ENCODE data around the gene CELF2. TPM values are rescaled to one million over a fixed set of nuclear protein-coding genes. Genes with fewer than 3 reads are reported as not detected.

The CELF2 gene
- polyA plus RNA-seq, 3 donors = 11.2 to 11.8 (median 11.5) TPM

GRCh38 chr10:11093771-11094736 is 76.4 kb downstream of the CELF2 start:
- DNase-seq = no peak

GRCh38 chr10:11095374-11095801 is 77.7 kb downstream of the CELF2 start:
- DNase-seq = no peak

DNA sequence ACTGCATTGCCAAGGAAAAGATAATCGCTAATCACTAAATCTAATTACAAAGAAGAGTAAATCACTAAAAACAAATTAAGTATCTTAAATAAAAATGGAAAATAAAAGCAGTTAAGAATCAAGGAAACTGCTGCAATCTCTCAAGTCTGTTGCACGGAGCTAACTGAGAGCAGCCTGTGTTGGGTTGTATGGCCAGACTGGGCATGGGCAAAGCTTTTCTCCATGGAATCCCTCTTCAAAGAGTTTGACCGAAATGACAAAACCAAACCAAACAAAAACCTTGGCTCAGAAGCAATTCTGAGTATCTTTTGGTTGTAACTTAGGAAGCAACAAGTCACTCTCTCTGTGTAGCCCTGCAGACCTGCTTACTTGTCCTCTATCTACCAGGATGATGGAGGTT is 78.8 kb downstream of the CELF2 start:
- DNase-seq = no peak

DNA sequence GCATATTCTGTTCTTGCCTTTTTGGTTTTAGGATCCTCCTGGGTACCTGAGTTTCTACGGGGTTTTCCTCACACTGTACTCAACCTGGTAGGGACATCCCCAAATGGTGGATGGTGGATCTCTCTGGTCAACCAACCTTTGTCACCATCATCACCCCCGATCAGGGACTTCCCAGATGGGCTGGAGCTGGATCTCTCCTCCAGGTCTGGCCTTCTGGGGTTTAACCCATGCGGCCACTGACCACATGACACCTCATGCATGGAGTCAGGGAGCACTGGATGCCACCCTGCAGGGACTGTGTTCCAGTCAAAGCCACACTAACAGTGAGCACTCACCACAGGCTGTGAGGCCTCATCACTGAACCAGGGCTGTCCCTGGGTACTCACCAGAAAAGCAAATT is 80.0 kb downstream of the CELF2 start:
- DNase-seq = no peak

GRCh38 chr10:11098666-11099065 is 81.0 kb downstream of the CELF2 start:
- DNase-seq = no peak

DNA sequence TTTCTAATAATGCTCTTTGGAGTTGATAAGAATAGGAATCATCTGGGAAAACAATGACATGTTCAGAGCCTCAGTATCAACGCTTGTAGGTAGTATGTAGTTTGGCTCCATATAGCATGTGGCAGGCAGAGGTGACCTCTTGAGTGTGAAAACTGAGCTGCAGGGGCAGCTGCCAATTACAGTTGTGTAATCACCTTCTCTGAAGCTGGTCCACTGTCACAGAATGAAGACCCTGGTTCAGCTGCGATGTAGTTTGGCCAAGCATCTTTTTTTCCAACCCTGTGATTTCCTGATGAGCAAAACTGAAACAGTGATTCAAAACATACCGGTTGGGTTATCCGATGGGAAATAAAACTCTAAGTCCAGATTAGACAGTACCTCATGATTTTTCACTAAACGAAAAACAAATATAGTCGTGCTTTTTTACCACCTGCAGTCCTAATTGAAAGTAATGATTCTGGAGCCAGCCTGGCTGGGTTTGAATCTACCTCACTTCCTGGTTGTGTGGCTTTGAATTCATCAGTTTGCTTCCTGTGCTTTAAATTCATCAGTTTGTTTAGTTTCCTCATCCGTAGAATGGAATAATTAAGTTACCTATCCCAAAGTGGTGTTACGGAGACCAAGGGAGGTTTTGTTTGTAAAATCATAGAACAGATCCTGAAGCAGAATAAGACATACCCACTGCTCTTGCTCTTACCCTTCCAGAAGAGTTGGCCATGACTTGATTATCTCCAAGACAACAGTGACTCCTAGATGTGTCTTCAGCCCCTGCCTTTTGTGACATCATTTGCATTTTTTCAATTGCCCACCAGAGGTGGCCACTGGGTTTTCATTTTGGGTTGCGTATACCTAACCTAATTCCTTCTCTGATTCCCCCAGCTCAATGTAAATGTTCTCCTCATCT is 87.4 kb downstream of the CELF2 start:
- DNase-seq = no peak

DNA sequence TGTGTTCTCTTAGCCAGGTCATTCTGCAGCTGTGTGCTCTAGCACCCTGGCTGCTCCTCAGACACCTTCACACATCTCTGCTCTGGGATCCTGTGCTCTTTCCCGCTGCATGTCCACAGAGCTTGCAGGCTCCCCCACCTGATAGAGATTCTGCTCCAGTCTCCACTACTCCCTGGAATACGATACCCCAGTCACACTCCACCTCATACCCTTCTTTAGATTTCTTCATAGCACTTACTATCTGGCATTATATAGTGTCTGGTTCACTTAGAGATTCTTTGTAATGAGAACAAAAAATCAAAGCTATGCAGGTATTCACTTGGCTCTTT is 88.0 kb downstream of the CELF2 start:
- DNase-seq = peak; percentile 10

DNA sequence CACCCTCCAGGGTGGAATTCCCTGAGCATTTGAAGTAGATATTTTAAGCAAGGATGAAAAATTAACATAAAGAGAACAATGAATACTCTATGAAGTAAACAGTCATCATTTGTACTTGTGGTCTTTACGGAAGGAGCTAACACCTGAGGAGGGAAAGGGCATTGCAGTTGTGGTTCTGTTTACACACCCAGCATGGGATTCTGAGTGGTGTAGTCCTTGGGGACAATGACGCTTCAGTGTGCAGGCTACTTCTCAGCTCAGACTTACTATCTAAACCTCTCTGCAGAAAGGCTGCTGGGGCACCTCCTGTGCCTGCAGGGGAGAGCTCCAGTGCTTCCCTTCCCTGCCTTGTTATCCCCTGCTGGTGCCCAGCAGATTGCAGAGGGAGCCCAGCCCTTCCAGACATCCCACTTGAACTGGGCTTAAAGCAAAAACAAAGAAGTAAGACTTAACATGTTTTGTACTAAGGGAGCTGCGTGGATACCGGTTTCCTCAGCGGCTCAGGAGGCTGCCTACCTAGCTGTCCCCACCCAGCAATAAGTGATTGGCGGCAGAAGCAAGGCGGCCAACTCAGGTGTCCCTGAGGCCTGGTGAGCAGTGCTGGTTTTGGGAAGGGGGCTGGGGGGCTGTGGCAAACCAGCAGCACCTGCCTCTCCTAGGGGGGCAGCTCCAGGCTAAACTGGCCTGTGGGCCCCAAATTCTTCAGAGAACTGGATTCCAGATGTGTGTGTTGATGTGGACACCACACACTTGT is 89.1 kb downstream of the CELF2 start:
- no peak for DNase-seq

- DNase-seq = no peak
These were observed 90.3 kb downstream of the CELF2 start for GRCh38 chr10:11107948-11108347.

- DNase-seq = no peak
These were observed 90.7 kb downstream of the CELF2 start for GRCh38 chr10:11108356-11108755.

DNA sequence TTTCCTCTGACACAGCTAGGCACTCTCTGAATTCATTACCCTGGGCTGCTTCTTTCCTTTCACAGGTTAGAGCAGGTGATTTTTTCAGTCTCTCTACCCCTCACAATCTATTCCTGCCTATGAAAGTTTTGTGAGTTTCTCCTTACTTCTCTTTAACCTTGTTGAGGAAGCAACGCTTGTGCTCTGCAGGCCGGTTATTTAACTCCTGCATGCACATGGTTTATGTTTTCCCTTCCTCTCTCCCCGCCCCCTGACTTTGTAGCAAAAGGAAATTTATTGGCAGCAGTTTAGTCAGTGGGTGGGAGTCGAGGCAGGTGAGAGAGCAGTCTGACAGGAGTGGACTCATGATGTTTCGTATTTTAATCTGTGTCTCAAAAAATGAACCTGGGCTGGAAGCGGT is 91.9 kb downstream of the CELF2 start:
- DNase-seq = no peak

DNA sequence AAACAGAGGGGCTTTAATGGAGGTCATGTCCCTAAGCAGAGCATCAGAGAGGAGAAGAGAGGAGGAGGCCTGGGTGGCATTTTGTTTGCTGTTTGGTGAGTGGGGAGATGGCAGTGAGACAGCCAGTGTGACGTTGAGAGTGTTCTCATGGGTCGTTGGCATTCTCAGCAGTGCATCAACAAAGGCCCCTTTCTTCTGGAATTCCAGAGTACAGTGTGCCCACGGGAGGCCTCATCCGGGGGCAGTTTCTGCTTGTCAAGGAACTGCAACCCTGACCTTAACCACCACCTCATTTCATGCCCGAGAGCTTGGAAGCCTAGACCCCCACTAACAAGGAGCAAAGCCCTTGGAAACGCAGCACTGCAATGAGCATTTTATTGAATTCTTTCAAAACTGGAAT is 92.9 kb downstream of the CELF2 start:
- DNase-seq = peak; percentile 41

GRCh38 chr10:11111490-11111889 is 93.8 kb downstream of the CELF2 start:
- no peak for DNase-seq

DNA sequence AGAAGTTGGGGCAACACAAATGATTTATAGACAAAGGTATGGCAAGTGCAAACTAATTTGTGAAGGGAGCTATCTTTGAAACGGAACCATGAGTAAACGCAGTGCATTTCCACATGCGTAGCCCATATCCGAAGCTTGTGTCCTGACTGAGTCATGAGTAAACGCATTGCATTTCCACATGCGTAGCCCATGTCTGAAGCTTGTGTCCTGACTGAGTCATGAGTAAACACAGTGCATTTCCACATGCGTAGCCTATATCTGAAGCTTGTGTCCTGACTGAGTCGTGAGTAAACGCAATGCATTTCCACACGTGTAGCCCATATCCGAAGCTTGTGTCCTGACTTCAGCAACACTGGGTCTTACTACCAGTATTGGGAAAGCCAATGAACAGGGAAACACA is 95.0 kb downstream of the CELF2 start:
- no peak for DNase-seq

- DNase-seq = no peak
These were observed 95.5 kb downstream of the CELF2 start for GRCh38 chr10:11113156-11113555.

DNA sequence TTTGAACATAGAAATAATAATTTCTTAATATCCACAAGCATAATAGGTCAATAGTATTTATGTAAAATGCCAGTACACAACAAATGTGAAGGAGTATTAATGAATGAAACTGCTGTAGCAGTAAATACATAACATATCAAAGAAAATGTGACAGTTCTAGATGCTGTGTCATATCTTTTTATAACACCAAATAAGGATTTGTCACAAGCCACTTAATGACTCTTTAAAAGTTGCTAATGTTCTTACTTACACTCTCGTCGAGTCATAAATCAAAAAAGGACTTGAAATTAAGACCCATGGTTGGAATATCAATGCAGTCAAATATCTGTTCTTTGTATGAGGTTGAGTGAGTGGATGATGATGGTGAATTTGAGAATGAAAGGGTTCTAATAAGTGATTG is 96.6 kb downstream of the CELF2 start:
- no peak for DNase-seq

DNA sequence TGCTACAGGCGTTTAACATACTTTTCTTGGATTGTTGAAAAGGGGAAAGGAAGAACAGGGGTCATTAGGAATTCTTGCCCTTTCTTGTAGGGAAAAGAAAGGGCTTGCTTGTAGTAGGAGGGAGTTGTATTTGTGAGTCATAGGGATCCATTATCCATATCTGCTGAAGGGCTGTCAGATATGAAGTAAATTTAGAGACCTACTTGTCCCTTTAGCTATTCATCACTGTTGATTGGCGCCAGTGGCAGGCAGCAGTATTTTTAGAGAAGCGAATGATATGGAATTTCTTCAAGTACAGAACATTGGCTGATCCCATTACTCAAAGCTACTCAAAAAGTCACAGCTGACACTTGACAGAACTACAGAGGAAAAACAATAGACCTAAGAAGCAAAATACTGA is 97.7 kb downstream of the CELF2 start:
- DNase-seq = no peak

DNA sequence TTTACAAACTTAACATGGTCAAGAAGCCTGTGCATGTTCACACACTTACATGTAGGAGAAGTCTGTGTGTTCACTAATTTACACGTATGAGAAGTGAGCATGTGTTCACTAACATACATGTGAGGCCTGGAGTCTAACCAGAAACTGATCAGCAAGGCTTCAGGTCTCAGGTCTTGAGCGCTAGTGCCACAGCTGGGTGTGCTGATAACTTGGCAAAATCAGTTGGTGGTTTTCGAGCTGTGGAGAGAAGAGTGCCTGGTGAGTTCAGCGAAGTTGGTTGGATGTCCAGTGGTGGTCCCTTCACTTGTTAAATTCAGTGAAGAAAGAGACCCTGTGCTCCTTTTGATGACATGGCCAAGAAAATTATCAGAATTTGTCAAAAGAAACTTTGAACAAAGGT is 98.7 kb downstream of the CELF2 start:
- DNase-seq = no peak

- DNase-seq = no peak
These were observed 99.1 kb downstream of the CELF2 start for GRCh38 chr10:11116817-11117216.

- no peak for DNase-seq
These were observed 101.0 kb downstream of the CELF2 start for GRCh38 chr10:11118686-11119085.

- DNase-seq = no peak
These were observed 102.2 kb downstream of the CELF2 start for GRCh38 chr10:11119843-11120242.

DNA sequence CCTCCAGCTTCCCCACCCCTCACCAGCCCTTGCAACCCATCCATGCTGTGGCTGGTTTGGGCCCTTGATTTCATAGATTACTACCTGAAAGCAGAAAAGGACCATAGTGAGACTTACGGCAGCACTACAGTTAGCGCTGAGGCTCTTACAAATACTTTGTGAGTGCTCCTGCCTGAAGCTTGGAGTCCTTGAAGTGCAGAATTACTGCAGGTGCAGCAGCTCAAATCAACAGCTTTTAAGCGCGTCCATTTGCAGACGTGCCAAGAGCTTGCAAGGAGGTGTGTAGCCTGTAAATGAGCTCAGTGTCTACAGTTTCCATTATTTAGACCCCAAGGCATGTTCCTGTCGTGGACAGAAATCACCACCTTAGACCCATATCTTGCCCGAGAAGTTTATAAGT is 103.0 kb downstream of the CELF2 start:
- no peak for DNase-seq
